ENCODE results near the gene PAK4. TPM values are rescaled to one million over a fixed set of nuclear protein-coding genes. Genes with fewer than 3 reads are reported as not detected.

Gene PAK4
- polyA plus RNA-seq, 1 donor (not counting 4 experiments of a cell fraction or from before 2014, with no cell fraction given), result 11.2 TPM

DNA sequence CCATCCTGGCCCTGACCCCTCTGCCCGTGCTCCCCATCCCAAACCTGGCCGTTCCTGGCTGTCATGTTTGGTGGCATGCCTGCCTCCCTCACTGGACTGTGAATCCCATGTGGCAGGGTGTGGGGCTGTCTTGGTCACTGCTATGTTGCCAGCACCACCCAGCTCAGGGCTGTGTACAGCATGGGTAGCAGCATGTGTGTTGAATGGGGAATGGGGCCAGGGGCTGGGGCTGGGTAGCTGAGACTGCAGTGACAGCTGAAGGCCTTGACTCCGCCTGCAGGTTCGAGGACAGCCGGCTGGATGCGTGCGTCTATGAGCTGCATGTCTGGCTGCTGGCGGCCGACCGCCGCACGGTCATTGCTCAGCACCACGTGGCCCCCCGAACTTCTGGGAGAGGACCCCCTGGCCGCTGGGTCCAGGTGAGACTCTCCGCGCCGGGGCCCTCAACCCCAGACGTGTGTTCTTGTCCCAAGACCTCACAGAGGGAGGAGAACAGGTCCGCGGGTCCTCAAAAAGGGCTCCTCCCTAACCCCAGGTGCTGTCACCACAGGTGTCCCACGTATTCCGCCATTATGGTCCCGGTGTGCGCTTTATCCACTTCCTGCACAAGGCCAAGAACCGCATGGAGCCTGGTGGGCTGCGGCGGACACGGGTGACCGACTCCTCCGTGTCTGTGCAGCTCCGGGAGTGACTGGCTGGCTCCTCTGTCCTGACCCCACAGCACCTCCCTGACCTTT is 74.6 kb downstream of the PAK4 start:
- H2AFZ ChIP-seq (ENCODE audit: control insufficient read depth, low read length), result no peak overlapping the region
- no peak for TF ChIP-seq EZH2 (IDR thresholded peaks at IDR 0.05; ENCODE audit: low read length)
- TF ChIP-seq, protein P1, sequence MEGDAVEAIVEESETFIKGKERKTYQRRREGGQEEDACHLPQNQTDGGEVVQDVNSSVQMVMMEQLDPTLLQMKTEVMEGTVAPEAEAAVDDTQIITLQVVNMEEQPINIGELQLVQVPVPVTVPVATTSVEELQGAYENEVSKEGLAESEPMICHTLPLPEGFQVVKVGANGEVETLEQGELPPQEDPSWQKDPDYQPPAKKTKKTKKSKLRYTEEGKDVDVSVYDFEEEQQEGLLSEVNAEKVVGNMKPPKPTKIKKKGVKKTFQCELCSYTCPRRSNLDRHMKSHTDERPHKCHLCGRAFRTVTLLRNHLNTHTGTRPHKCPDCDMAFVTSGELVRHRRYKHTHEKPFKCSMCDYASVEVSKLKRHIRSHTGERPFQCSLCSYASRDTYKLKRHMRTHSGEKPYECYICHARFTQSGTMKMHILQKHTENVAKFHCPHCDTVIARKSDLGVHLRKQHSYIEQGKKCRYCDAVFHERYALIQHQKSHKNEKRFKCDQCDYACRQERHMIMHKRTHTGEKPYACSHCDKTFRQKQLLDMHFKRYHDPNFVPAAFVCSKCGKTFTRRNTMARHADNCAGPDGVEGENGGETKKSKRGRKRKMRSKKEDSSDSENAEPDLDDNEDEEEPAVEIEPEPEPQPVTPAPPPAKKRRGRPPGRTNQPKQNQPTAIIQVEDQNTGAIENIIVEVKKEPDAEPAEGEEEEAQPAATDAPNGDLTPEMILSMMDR (optimal IDR thresholded peaks at IDR 0.05 in 1 of 3, IDR thresholded peaks at IDR 0.05 in 1 of 3, conservative IDR thresholded peaks at IDR 0.05 in 1 of 3; ENCODE audit: extremely low read depth in 1 of 3, insufficient read depth in 2 of 3, low read length in 3 of 3), result no peak
- no peaks in the 10 kb centered on the region for H3K36me3 ChIP-seq (ENCODE audit: control insufficient read depth in 2 of 2, extremely low read depth in 1 of 2, insufficient read depth in 2 of 2, low read length in 2 of 2)
- no peak overlapping the region for H3K27ac ChIP-seq (ENCODE audit: control insufficient read depth, insufficient read depth, low read length)
- dilution Hi-C loops (cut with MboI; ENCODE audit: extremely low pct_ligation_motif_present, low sequenced_read_pairs), result no loop called here
- no peak overlapping the region for H3K4me3 ChIP-seq (ENCODE audit: control insufficient read depth in 2 of 3, extremely low read depth in 1 of 3, insufficient read depth in 2 of 3, low read depth in 1 of 3, low read length in 3 of 3)
- peaks cover 60% of the 10 kb centered on the region for H3K27me3 ChIP-seq (ENCODE audit: control insufficient read depth, extremely low read depth, insufficient read depth, low read length)
- DNase-seq (ENCODE audit: low read depth, low spot score) (no peak), FAIRE-seq (no peak)
- no peak overlapping the region for H3K4me2 ChIP-seq (ENCODE audit: control insufficient read depth, extremely low read depth, insufficient read depth, low read depth, low read length)
- no peaks in the 10 kb centered on the region for H3K9me1 ChIP-seq (ENCODE audit: control insufficient read depth, extremely low read depth, insufficient read depth, low read length)
- H3K9me3 ChIP-seq (ENCODE audit: control insufficient read depth, low read depth, low read length), result no peaks in the 10 kb centered on the region
- H3K79me2 ChIP-seq (ENCODE audit: control insufficient read depth, insufficient read depth, low read length), result no peaks in the 10 kb centered on the region
- H4K20me1 ChIP-seq (ENCODE audit: control insufficient read depth, extremely low read depth, insufficient read depth, low read length), result no peaks in the 10 kb centered on the region
- no peak overlapping the region for H3K9ac ChIP-seq (ENCODE audit: control insufficient read depth, extremely low read depth, insufficient read depth, low read length)
- peaks cover 19% of the 10 kb centered on the region for H3K4me1 ChIP-seq (ENCODE audit: control insufficient read depth, extremely low read depth, insufficient read depth, low read length)

DNA sequence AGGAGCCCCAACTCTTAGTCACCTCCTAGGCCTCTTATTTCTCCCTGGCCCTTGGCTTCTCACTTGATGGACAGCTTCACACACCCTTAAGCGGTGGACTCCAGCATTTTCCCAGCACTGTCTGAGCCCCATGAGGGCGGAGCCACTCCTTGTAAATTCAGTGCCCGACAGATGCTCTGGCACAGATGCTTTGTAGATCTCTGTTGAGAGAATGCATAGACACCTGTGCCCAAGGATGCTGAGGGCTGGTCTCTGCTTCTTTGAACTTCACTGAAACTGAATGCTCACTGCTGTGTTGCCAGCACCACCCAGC is 75.2 kb downstream of the PAK4 start:
- no peak for FAIRE-seq
- dilution Hi-C loops (cut with MboI; ENCODE audit: extremely low pct_ligation_motif_present, low sequenced_read_pairs), result no loop called here
- peaks cover 60% of the 10 kb centered on the region for H3K27me3 ChIP-seq (ENCODE audit: control insufficient read depth, extremely low read depth, insufficient read depth, low read length)
- no peak overlapping the region for H3K4me3 ChIP-seq (ENCODE audit: control insufficient read depth in 2 of 3, extremely low read depth in 1 of 3, insufficient read depth in 2 of 3, low read depth in 1 of 3, low read length in 3 of 3)
- no peak overlapping the region for H3K9ac ChIP-seq (ENCODE audit: control insufficient read depth, extremely low read depth, insufficient read depth, low read length)
- no peak overlapping the region for H2AFZ ChIP-seq (ENCODE audit: control insufficient read depth, low read length)
- DNase-seq (ENCODE audit: low read depth, low spot score), result no peak
- no peaks in the 10 kb centered on the region for H3K9me3 ChIP-seq (ENCODE audit: control insufficient read depth, low read depth, low read length)
- no peaks in the 10 kb centered on the region for H3K9me1 ChIP-seq (ENCODE audit: control insufficient read depth, extremely low read depth, insufficient read depth, low read length)
- H3K36me3 ChIP-seq (ENCODE audit: control insufficient read depth in 2 of 2, extremely low read depth in 1 of 2, insufficient read depth in 2 of 2, low read length in 2 of 2), result no peaks in the 10 kb centered on the region
- TF ChIP-seq, protein P1 (optimal IDR thresholded peaks at IDR 0.05 in 1 of 3, IDR thresholded peaks at IDR 0.05 in 1 of 3, conservative IDR thresholded peaks at IDR 0.05 in 1 of 3; ENCODE audit: extremely low read depth in 1 of 3, insufficient read depth in 2 of 3, low read length in 3 of 3), result no peak
- no peak for TF ChIP-seq EZH2 (IDR thresholded peaks at IDR 0.05; ENCODE audit: low read length)
- H3K79me2 ChIP-seq (ENCODE audit: control insufficient read depth, insufficient read depth, low read length), result no peaks in the 10 kb centered on the region
- H3K27ac ChIP-seq (ENCODE audit: control insufficient read depth, insufficient read depth, low read length), result no peak overlapping the region
- peaks cover 14% of the 10 kb centered on the region for H3K4me1 ChIP-seq (ENCODE audit: control insufficient read depth, extremely low read depth, insufficient read depth, low read length)
- no peak overlapping the region for H3K4me2 ChIP-seq (ENCODE audit: control insufficient read depth, extremely low read depth, insufficient read depth, low read depth, low read length)
- H4K20me1 ChIP-seq (ENCODE audit: control insufficient read depth, extremely low read depth, insufficient read depth, low read length), result no peaks in the 10 kb centered on the region
